ENCODE measurements around the gene STIM2.
"Not testable (repeated sequence)": the region's sequence is repeated elsewhere in the genome, so short reads cannot be mapped to it uniquely, and the experiment has no call there.

Gene STIM2

DNA sequence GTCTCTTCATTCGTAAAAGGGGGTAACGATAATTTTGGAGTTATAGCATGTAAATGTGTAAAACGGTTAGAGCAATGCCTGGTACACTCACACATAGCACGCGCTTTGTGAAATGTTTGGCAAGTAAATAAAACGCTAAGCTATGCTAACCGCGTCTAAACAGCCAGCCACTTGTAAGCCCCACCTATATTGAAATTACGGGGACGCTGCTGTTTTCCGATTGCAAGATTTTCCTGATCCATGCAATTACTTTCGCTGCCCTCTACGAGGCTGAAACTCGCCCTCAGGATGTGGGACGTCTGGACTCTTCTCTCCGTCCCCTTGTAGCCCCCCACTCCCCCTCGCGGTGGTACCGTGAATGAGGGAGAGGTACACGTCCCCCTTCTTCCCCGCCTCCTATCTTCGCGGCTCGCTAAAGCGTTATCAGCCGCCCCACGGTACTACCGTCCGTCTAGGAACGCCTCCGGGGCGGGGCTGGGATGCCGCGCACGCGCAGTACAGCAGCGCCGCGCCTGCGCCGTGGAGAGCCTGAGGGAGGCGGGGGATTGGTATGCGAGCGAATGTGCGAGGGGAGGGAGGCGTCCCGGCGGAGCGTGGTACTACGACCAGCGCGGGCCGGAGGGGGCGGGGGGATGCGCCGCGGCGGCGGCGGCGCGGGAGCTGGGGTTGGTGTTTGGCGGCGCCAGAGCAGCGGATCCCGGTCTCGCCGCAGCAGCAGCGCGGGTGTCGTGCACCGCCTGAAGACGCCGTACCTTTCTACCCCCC lies at the start of gene STIM2:
TSS of gene STIM2 (plus strand) at position 685 of the 765 bp plus-strand sequence.
- peak; percentile 96 for DNase-seq

DNA sequence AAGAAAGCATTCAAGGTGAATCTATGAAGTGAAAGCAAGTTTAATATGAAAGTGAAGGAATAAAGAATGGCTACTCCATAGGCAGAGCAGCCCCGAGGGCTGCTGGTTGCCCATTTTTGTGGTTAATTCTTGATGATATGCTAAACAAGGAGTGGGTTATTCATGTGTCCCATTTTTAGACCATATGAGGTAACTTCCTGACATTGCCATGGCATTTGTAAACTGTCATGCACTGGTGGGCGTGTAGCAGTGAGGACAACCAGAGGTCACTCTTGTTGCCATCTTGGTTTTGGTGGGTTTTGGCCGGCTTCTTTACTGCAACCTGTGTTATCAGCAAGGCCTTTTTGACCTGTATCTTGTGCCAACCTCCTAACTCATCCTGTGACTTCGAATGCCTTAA lies 49.1 kb upstream of the STIM2 start:
- DNase-seq: not testable (repeated sequence)

DNA sequence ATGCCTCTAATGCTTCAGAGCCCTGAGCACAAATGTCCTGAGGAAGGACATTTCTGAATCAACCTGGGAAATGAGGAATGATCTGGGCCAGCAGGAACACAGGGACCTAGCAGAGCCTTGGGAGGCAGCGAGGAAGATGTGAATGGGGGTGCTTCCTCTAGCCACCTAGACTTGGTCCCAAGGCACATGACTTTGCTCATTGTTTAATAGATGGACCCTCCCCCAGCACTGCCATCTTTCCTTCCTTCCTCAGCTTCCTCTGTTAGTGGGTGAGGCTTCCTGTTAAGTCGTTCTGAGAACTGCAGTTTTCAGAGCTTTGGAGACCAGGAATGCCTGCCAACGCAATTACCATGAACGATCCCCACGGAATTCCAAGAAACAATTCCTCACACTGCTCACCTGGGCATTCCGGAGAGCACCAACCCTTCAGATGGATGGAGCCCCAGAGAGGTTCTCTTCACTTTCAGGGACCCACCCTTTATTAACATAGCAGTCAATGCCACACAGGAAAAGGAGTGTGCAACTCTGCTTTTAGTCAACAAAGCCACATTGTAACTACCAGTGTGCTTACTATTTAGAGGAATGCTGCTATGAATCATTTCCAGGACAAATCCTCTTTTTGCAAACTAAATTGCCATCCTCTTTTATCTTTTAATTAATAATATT lies 48.5 kb upstream of the STIM2 start:
- no peak for DNase-seq

DNA sequence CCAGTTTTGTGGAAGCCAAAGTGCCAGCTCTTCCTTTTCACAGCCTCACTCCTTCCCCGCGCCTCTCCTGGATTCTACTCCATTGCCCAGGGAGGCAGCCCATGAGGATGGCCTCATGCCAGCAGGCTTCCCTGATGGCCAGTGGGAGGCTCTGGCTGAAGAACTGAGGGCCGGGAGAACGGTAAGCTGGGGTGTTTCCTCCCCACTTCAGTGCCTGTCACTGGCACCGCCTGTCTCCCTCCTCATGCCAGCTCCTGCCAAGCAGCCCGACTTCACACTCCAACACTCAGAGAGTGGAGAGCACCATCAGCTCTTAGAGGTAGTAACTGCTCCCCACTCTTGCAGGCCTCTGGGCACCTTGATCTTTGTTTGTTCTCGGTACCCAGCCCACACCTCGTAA lies 46.9 kb upstream of the STIM2 start:
- no peak for DNase-seq

DNA sequence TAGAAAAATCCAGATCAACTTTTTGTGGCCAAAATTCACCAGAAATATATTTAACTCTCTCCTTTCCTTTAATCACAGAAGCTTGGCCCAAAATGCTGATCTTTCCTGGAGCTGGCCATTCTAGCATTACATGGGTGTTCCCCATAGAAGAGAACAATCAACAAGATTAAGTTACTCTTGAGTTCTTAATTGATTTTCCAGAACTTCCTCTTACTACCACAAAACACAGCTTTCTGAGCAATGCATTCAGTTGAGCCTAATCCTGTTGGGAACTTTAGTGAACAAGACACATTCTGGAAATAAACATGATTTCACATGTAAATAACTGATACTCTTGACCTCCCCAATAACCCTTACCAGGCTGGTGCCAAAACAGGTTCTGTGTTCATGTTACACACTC lies 45.4 kb upstream of the STIM2 start:
- DNase-seq: no peak

DNA sequence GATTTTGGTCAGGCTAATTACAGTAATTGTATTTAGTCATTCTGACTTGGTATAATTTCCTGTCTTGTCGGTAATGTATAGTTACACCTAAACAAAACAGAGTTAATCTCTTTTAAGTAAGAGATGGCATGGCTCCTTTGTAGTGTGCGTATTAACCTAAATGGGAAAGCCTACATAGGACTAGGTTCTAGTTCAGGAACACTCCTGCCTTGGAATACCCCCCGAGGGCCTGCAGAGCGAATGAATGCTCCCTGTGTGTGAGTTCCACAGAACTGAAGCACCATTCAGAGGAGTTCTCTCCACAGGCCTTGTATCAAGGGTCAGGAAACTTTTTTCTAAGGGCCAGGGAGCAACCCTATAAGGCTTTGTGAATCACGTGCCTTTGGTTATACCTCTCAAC lies 44.9 kb upstream of the STIM2 start:
- no peak for DNase-seq

DNA sequence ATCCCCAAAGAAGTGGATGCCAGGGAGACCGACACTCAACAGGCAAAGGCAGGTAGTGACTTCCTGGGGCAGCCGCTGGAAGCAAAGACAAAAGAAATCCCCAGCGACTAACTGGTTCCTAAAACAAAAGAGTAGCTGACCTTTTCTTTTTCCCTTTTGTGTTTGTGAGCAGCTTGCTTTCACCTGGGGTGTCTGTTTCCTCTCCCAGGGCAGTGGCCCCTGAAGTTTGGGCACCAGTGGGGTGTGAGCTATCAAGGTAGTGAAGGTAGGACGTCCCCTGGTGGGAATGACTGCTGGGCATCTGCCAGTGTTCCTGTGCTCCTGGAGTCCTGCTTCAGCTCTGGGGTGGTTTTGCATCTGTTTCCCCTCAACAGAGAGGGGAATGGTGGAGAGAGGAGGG lies 41.6 kb upstream of the STIM2 start:
- DNase-seq: no peak

DNA sequence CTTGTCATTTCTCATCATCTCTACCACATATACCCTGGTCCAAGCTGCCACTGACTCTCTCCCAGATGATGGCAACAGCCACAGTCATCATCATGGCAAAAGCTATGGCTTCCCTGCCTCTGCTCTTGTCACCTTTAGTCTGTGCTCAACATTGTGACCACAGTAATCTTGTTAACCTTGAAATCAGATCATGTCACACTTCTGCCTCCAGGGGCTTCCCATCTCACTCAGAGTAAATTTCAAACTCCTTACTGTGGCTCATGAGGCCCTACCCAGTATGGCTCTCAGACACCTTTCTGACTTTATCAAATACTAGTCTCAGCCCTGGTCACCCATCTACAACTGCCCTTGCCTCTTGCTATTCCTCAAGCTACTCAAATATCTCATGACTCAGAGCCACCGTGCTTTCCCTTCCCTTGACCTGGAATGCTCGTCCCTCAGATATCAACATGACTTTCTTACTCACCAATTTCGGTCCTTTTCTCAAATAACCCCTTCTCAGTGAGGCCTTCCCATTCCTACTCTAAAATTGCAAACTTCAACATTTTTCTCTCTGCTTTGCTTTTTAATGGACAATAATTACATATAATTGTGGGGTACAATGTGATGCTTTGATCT lies 41.1 kb upstream of the STIM2 start:
- no peak for DNase-seq

DNA sequence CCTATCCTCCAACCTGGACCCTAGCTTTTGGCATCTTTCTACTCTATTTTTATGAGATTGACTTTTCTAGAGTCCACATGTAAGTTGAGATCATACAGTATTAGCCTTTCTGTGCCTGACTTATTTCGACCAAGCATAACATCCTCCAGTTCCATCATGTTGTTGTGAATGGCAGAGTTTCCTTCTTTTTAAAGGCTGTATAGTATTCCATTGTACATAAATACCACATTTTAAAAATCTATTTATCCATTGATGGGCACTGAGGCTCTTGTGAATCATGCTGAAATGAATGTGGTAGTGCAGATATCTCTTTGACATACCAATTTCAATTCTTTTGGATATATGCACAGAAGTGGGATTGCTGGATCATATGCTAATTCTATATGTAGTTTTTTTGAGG lies 40.3 kb upstream of the STIM2 start:
- no peak for DNase-seq

DNA sequence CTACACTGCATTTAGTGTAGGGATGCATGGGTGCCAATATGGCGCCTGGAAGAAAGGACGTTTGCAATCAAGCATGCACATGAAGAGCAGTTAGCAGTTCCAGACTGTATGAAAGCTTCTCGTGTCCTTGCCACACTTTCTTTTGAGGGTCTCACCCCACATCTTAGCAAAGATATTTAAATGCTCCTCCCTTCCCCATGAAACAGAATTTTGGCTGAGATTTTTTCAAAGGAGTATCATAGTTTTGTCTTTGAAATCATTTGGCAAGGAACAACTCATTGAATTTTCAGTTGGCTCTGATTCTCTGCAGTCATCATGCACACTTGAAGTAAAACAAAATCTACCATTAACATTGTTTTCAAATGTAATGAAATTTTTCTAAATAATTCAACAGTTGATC lies 39.6 kb upstream of the STIM2 start:
- no peak for DNase-seq

DNA sequence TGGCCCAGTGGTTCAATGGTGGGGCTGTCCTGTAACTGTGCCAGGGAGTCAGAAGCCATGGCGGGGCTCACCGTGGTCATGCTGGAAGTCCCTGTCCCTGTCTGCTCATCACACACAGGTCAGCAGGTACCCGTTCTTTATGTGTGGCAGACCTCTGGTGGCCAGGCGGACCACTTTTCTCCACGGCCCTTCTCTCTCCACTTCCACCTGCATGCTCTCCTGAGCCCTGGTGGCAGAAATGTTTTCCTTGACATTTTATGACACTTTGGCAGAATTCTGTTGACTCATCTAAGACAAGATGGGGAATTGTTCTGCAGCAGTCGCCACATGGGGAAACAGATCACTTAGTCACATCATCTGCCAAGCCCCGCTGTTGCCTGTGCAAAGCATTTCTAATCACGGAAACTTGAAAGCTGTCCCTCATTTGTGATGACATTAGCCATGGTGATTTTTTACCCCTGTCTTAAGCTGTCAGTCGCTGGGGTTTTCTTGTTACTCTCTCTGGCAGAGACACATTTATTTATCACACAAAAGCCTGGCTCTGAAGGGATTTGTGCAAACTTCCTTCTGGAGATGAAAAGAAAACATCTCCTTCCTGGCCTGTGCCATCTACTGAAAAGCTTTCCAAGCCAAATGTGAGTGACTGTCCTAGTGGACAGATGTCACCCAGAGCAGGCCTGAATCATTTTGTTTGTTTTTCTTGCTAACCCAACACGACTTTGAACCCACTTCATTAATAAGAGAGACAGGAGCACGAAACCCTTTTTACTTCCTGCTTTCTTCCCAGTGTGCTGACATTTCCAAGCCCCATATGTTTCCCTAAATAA lies 38.8 kb upstream of the STIM2 start:
- DNase-seq: no peak

DNA sequence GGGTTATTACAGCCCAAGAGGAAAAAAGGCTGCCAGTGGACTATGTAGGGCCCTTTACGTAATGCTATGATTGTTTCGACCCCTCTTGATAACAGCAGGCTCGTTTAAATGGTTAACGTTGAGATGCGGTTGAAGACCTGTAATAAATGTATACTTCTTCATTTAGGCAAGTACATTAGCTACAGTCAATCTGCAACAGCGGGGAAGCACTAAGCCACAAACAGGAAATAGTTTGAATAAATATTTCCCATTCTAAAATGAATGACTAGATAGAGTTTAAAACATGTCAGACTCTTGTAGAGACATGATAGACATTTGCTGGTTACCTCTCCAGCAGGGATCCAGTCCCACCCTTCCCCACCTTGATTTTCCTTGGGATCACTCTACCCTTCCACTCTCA lies 38.1 kb upstream of the STIM2 start:
- DNase-seq: no peak

DNA sequence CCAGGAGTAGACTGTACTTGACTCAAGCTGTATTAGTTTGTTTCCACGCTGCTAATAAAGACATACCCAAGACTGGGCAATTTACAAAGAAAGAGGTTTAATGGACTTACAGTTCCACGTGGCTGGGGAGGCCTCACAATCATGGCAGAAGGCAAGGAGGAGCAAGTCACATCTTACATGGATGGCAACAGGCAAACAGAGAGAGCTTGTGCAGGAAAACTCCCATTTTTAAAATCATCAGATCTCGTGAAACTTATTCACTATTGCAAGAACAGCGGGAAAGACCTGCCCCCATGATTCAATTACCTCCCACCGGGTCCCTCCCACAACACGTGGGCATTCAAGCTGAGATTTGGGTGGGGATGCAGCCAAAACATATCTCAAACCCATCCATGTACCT lies 37.7 kb upstream of the STIM2 start:
- not testable (repeated sequence) for DNase-seq

DNA sequence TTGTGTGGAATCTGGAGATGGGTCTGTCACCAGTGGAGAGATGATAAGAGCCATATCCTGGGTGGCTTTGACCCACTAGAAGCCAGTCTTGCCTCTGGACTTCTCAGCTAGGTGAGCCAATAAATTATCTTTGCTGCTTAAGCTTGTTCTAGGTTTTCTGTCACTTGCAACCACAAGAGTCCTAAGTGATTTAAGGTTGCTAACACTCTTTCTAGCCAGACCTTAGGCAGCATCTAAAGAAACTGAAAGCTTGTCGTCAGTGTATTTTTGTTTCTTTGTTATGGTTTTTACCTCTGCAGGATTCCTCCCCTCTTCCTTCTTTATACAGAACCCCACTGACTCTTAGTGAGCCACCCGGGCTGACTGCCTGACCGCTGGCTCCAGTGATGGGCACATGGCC lies 37.1 kb upstream of the STIM2 start:
- DNase-seq: no peak

DNA sequence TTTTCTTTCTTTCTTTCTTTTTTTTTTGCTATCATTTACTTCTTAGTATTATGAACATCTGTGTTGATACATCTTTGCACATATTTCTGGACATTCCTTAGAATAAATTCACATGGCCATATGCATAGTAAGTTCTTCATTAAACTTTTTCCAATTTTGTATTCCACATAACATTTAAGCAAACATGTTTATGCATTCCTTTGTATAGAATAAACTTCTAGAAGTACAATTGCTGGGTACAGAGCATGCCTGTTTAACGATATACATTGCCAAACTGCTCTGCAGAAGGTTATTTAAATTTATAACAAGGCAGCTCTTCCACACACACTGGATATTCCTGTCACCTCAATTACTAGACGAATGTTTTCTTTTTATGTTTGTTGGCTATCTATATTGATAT lies 36.0 kb upstream of the STIM2 start:
- no peak for DNase-seq

DNA sequence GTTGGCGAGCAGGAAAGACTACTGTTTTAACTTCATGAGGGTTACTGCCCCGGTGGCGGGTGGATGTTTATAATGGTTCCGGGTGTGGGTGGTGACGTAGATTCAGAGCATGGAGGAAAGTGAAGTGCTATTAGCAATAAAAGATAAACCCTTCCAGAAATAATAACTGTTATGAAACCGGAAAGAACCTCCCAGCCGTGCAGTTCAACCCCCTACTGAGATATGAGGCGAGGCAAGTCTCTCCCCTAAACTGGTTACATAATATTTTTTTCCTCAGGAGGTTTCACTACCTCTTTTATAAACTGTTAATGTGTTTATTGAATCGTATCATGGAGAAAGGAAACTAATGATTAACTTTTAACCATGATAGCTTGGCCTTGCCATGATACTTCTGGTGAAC lies 33.9 kb upstream of the STIM2 start:
- no peak for DNase-seq

DNA sequence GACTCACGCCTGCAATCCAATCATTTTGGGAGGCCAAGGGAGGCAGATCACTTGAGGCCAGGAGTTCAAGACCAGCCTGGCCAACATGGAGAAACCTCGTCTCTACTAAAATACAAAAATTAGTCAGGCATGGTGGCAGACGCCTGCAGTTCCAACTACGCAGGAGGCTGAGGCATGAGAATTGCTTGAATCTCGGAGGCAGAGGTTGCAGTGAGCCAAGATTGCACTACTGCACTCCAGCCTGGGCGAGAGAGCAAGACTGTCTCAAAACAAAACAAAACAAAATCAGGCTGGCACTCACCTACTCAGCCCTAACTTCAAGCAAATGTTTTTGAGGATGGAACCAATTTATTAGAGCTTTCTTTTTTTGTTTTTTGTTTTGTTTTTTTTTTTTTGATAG lies 33.3 kb upstream of the STIM2 start:
- DNase-seq: not testable (repeated sequence)

DNA sequence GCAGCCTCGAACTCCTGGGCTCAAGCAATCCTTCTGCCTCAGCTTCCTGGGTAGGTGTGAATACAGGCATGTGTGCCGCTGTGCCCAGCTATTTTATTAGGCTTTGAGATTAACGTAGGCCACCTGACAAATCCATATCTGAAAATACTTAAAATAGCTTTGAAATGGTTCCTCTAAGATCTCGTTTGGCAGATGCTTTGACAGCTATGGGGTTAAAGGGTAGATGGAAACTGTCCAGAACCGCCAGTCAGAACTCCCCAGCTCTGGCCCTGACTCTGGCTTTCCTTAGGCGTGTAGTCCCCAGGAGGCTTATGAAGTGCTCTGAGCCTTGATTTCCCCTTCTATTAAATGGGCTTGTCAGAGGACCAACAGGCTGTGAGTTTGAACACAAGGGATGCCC lies 32.8 kb upstream of the STIM2 start:
- DNase-seq: no peak

DNA sequence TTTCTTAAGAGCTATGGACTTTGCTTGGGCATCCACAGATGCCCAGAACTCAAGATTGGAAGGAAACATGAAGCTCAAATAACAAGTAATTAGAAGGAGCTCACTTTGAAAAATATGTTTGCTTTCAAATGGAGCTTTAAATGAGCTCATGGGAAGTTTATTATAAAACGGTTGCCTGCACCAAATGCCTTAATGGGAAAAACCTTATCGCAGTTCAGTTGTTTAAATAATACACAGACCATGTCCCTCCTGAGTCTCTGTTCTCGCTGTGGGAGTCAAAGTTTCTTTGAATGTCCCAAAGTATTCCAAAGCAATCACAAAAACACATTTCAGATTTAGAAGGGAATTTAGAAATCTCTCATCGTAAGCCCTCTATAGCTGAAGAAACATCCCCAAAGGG lies 31.6 kb upstream of the STIM2 start:
- no peak for DNase-seq

DNA sequence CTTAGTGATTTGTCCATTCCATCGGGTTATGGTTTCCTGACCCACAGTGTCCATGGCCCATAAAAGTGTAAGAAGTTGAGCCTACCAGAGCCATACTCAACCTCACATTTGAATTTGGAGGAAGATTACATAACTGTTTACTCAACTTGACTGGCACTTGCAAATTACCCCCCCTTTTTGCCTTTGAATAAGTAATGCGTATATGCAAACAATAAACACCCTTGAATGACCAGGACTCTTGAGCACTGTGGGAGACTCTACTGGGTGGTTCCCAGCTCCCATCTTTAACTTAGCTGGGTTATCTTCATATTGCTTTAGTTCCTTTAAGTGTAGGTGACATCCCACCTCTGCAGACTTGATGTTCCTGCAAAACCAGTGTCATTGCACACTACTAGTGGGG lies 30.6 kb upstream of the STIM2 start:
- no peak for DNase-seq

DNA sequence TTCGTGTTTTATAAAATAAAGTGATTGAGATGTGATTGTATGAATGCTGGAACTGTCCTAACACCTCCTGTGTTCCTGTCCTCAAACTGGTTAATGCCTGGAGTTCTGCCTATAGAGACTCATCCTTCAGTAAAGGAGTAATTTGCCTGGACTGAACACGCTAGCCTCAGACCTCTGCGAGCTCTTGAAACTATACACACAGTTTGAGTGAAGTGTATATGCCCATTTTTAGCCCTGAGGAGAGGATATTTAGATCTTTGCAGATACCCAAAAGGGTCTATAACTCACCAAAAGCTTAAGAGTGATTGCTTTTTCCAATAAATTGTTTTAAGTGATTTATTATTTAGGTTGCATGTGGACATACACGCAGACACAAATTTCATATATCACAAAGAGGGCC lies 29.9 kb upstream of the STIM2 start:
- no peak for DNase-seq

DNA sequence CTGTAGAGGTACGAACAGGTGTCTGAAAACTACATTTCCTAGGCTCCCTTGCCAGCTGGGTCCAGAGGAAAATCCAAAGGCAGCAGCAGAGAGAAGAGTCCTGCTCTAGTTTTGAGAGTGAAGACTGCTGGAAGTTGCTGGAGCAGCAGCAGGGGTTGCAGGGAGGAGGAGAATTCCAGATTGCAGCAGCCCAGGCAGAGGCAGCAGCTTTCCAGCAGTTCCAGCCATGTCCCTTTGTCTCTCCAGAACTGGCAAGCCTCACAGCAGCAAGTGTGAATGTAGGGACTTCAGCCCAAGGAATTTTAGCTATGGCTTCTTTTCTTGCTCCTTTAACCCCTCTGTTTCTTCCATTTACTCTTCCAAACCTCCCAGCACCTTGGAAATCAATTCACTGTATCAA lies 24.1 kb upstream of the STIM2 start:
- DNase-seq: no peak
